H1 (cell line): ENCODE data around the gene PDE8A. TPM values are rescaled to one million over a fixed set of nuclear protein-coding genes. Genes with fewer than 3 reads are reported as not detected.
"Not testable (repeated sequence)": the region's sequence is repeated elsewhere in the genome, so short reads cannot be mapped to it uniquely, and the experiment has no call there.

Source experiments
- CTCF ChIA-PET: fragments of 300-600 bp; sonication (Branson Sonifier 250); formaldehyde crosslinking; loops from one replicate; lab custom pipeline; 2021; ENCODE audit not compliant: partially characterized antibody; lab: Charles Lee
- POLR2A ChIA-PET: fragments of 300-600 bp; sonication (Branson Sonifier 250); formaldehyde crosslinking; loops from one replicate; lab custom pipeline; 2021; ENCODE audit warnings: inconsistent platforms; ENCODE audit not compliant: partially characterized antibody; lab: Charles Lee
- DNase-seq, 2 experiments: peaks; one replicate each; pipeline versions ENCODE4 v3.0.0 to v3.0.0-alpha.2; 2010 to 2022; ENCODE audit warnings: low spot score in 2 of 2, low read depth in 1 of 2, mixed read lengths in 1 of 2
- FAIRE-seq: peaks from 2 replicates; lab custom pipeline; 2011; peaks lifted over from hg19 to GRCh38; lab: Jason Lieb, UNC
- H2AFZ ChIP-seq: 2 replicates; pipeline ENCODE4 v1.8.1; 2012; ENCODE audit warnings: low read length, inconsistent platforms
- H2AK5ac ChIP-seq: 2 replicates; pipeline ENCODE4 v1.6.1; 2013; ENCODE audit warnings: low read depth, low read length
- H2BK120ac ChIP-seq: replicated peaks from 2 replicates; pipeline ENCODE3; 2013; ENCODE audit warnings: low read depth, low read length, inconsistent platforms
- H2BK12ac ChIP-seq: 2 replicates; pipeline ENCODE4 v1.6.1; 2013; ENCODE audit warnings: low read depth, low read length
- H2BK15ac ChIP-seq: 2 replicates; pipeline ENCODE4 v1.6.1; 2013; ENCODE audit warnings: low read length
- H2BK20ac ChIP-seq: 2 replicates; pipeline ENCODE4 v1.6.1; 2013; ENCODE audit warnings: low read length
- H2BK5ac ChIP-seq: 2 replicates; pipeline ENCODE4 v1.6.1; 2013; ENCODE audit warnings: low read depth, low read length
- H3K14ac ChIP-seq: 2 replicates; pipeline ENCODE4 v1.6.1; 2013; ENCODE audit warnings: inconsistent platforms; ENCODE audit not compliant: insufficient read length
- H3K18ac ChIP-seq: 2 replicates; pipeline ENCODE4 v1.6.1; 2013; ENCODE audit warnings: low read length; ENCODE audit errors: extremely low read depth
- H3K23ac ChIP-seq: 2 replicates; pipeline ENCODE4 v1.6.1; 2013; ENCODE audit warnings: inconsistent platforms; ENCODE audit not compliant: insufficient read length
- H3K23me2 ChIP-seq: 2 replicates; pipeline ENCODE4 v1.6.1; 2013; ENCODE audit warnings: low read depth, low read length
- H3K27ac ChIP-seq: 2 replicates; pipeline ENCODE4 v1.6.1; 2011; ENCODE audit warnings: low read depth, low read length, inconsistent platforms
- H3K27me3 ChIP-seq, 4 experiments: replicated peaks in 1 of 4; 1 replicate in 1 of 4; 2 replicates in 3 of 4; pipeline versions ENCODE4 v1.6.1 to v1.8.1; 2011 to 2013; ENCODE audit warnings: low read length in 3 of 4, mild to moderate bottlenecking in 3 of 4, inconsistent platforms in 2 of 4, mixed read lengths in 2 of 4, moderate library complexity in 1 of 4; ENCODE audit not compliant: control insufficient read depth in 3 of 4, insufficient read depth in 3 of 4; ENCODE audit errors: extremely low read depth in 1 of 4
- H3K36me3 ChIP-seq, 4 experiments: 2 replicates each; pipeline versions ENCODE4 v1.6.1 to v1.8.1; 2011 to 2013; ENCODE audit warnings: mild to moderate bottlenecking in 4 of 4, low read length in 3 of 4, moderate library complexity in 2 of 4, control low read depth in 1 of 4, inconsistent platforms in 1 of 4; ENCODE audit not compliant: insufficient read depth in 4 of 4, control insufficient read depth in 2 of 4
- H3K4ac ChIP-seq: replicated peaks from 2 replicates; pipeline ENCODE3; 2013; ENCODE audit warnings: low read length, low read depth, mixed read lengths, inconsistent platforms; ENCODE audit not compliant: insufficient read length
- H3K4me1 ChIP-seq, 4 experiments: replicated peaks in 1 of 4; 1 replicate in 1 of 4; 2 replicates in 3 of 4; pipeline versions ENCODE4 v1.6.1 to v1.8.1; 2011 to 2013; ENCODE audit warnings: low read length in 3 of 4, inconsistent platforms in 2 of 4, mixed read lengths in 1 of 4; ENCODE audit not compliant: insufficient read depth in 4 of 4, control insufficient read depth in 3 of 4
- H3K4me2 ChIP-seq, 2 experiments: 2 replicates each; pipeline versions ENCODE4 v1.6.1 to v1.8.1; 2011 to 2013; ENCODE audit warnings: low read depth in 2 of 2, low read length in 2 of 2, control low read depth in 1 of 2, inconsistent platforms in 1 of 2, mild to moderate bottlenecking in 1 of 2; ENCODE audit not compliant: insufficient read depth in 1 of 2
- H3K4me3 ChIP-seq, 4 experiments: fragments of 200-600, 300-600 bp in 1 of 4; sonication (generic), shearing (Covaris generic), sonication (Bioruptor Twin) in 1 of 4; 2 replicates each; pipeline versions ENCODE4 v1.5.1 to v1.8.1; 2011 to 2016; ENCODE audit warnings: low read length in 4 of 4, low read depth in 3 of 4, control low read depth in 2 of 4, inconsistent platforms in 2 of 4, mild to moderate bottlenecking in 2 of 4, mixed read lengths in 1 of 4, moderate library complexity in 1 of 4; ENCODE audit not compliant: insufficient read depth in 2 of 4; ENCODE audit errors: extremely low read depth in 1 of 4
- H3K56ac ChIP-seq: replicated peaks from 2 replicates; pipeline ENCODE3; 2013; ENCODE audit warnings: low read depth, mild to moderate bottlenecking, mixed read lengths, low read length, inconsistent platforms; ENCODE audit not compliant: insufficient read length
- H3K79me1 ChIP-seq: 2 replicates; pipeline ENCODE4 v1.6.1; 2013; ENCODE audit warnings: low read depth, low read length, control low read depth
- H3K79me2 ChIP-seq, 2 experiments: 2 replicates each; pipeline versions ENCODE4 v1.6.1 to v1.8.1; 2012 to 2013; ENCODE audit warnings: low read length in 2 of 2, mild to moderate bottlenecking in 2 of 2, inconsistent platforms in 1 of 2; ENCODE audit not compliant: insufficient read depth in 2 of 2, control insufficient read depth in 1 of 2
- H3K9ac ChIP-seq, 4 experiments: replicated peaks in 1 of 4; 1 replicate in 1 of 4; 2 replicates in 3 of 4; pipeline versions ENCODE4 v1.6.1 to v1.8.1; 2011 to 2013; ENCODE audit warnings: low read depth in 3 of 4, low read length in 3 of 4, control low read depth in 2 of 4, mild to moderate bottlenecking in 2 of 4, moderate library complexity in 2 of 4, inconsistent platforms in 1 of 4; ENCODE audit errors: extremely low read depth in 1 of 4
- H3K9me3 ChIP-seq, 2 experiments: 2 replicates each; pipeline versions ENCODE4 v1.6.1 to v1.8.1; 2012 to 2013; ENCODE audit warnings: mild to moderate bottlenecking in 2 of 2, moderate library complexity in 2 of 2, control low read depth in 1 of 2, inconsistent platforms in 1 of 2, low read depth in 1 of 2, low read length in 1 of 2, mixed read lengths in 1 of 2; ENCODE audit not compliant: insufficient read depth in 2 of 2
- H4K20me1 ChIP-seq, 2 experiments: replicated peaks in 1 of 2; 2 replicates each; pipeline versions ENCODE3 to v1.8.1; 2011 to 2013; ENCODE audit warnings: inconsistent platforms in 2 of 2, low read length in 2 of 2, mild to moderate bottlenecking in 1 of 2; ENCODE audit not compliant: insufficient read depth in 2 of 2, control insufficient read depth in 1 of 2
- H4K5ac ChIP-seq: 2 replicates; pipeline ENCODE4 v1.6.1; 2013; ENCODE audit warnings: low read length, low read depth, mixed read lengths, inconsistent platforms; ENCODE audit not compliant: insufficient read length
- H4K8ac ChIP-seq: 2 replicates; pipeline ENCODE4 v1.8.0; 2013; ENCODE audit warnings: mild to moderate bottlenecking, moderate library complexity, low read length, inconsistent platforms; ENCODE audit not compliant: insufficient read depth; ENCODE audit errors: extremely low read depth
- H4K91ac ChIP-seq: replicated peaks from 2 replicates; pipeline ENCODE3; 2013; ENCODE audit warnings: low read length, mixed read lengths, inconsistent platforms; ENCODE audit not compliant: insufficient read length
- WGBS, 2 experiments: shearing (Covaris generic) in 1 of 2; methylation state at CpG; one replicate each; pipeline versions ENCODE4 v1.1.6 to v1.1.7; 2013 to 2015; ENCODE audit warnings: low lambda C conversion rate in 2 of 2, mixed read lengths in 2 of 2, inconsistent platforms in 1 of 2, low coverage in 1 of 2, missing lambda C conversion rate in 1 of 2; ENCODE audit not compliant: insufficient replicate concordance in 2 of 2, insufficient coverage in 1 of 2, insufficient read length in 1 of 2; ENCODE audit errors: extremely low coverage in 1 of 2, missing lambda C conversion rate in 1 of 2; 5-methylcytosine and 5-hydroxymethylcytosine counted together
- polyA plus RNA-seq, 7 experiments: library from polyadenylated mRNA; depleted of rRNA in 3 of 7; stranded (reverse) in 5 of 7; unstranded in 2 of 7; fragments of >200 nt in 5 of 7; fragments of 200-250 nt in 2 of 7; gene quantifications; 1 replicate in 5 of 7; 2 replicates in 1 of 7; 4 replicates in 1 of 7; pipeline versions ENCODE4 v1.2.1 to v1.2.3, GENCODE V29; 2011 to 2013; ENCODE audit warnings: missing spikeins in 2 of 7, mixed read lengths in 2 of 7
- total RNA-seq: library from RNA; stranded (reverse); fragmentation: NEBNext Ultra II Directional; extraction: Animal tissue kit (Norgen Biotek cat#: 25700); gene quantifications from 2 replicates; pipeline ENCODE4 v1.2.1, GENCODE V29; 2021

Gene PDE8A
- total and polyA plus RNA-seq, 2 of the 8 experiments (the other 6 are each of a cell fraction or from before 2014, with no cell fraction given), result 6.9 to 7.8 TPM

DNA sequence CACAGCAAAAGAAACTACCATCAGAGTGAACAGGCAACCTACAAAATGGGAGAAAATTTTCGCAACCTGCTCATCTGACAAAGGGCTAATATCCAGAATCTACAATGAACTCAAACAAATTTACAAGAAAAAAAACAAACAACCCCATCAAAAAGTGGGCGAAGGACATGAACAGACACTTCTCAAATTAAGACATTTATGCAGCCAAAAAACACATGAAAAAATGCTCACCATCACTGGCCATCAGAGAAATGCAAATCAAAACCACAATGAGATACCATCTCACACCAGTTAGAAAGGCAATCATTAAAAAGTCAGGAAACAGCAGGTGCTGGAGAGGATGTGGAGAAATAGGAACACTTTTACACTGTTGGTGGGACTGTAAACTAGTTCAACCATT lies 30.1 kb downstream of the PDE8A start:
- H3K18ac ChIP-seq, DNase-seq, H3K36me3 ChIP-seq, H3K23me2 ChIP-seq, H4K8ac ChIP-seq, H4K91ac ChIP-seq, H4K20me1 ChIP-seq, H3K27me3 ChIP-seq, H2BK5ac ChIP-seq, H3K9me3 ChIP-seq, H3K9ac ChIP-seq, H3K14ac ChIP-seq, H3K56ac ChIP-seq, H3K4me2 ChIP-seq, H2BK12ac ChIP-seq, POLR2A ChIA-PET, H3K79me2 ChIP-seq, H3K4me1 ChIP-seq, H3K79me1 ChIP-seq, H2AFZ ChIP-seq, H2AK5ac ChIP-seq, FAIRE-seq, H2BK15ac ChIP-seq, H2BK120ac ChIP-seq, H3K27ac ChIP-seq, H3K23ac ChIP-seq, H4K5ac ChIP-seq, H3K4ac ChIP-seq, H2BK20ac ChIP-seq, H3K4me3 ChIP-seq: not testable (repeated sequence)
- CTCF ChIA-PET, result interaction anchor here (1.1 to 4.1 kb wide), 6 partner anchors 11 to 167 kb away, joined by 3 to 20 read pairs (median 7); no protein-coding TSS in a partner anchor
- WGBS, 2 experiments, result 73% methylated on average over 1 of the region's 2 CpGs; no CpG with 5 or more reads in 1 of the 2 experiments
